GM12864 (cell line): ENCODE measurements around the gene CD70.
A peak's percentile ranks its signal among the peaks of the same experiment; 100 is the strongest.
"Not testable (repeated sequence)": the region's sequence is repeated elsewhere in the genome, so short reads cannot be mapped to it uniquely, and the experiment has no call there.

ENCODE experiments used
- DNase-seq: peaks from one replicate; pipeline ENCODE4 v3.0.0-alpha.2; 2011; ENCODE audit warnings: low read depth
- H3K4me3 ChIP-seq: 2 replicates; pipeline ENCODE4 v1.5.1; 2011; ENCODE audit warnings: mild to moderate bottlenecking, low read depth, low read length, control low read depth
- CTCF ChIP-seq: IDR thresholded peaks from 2 replicates; pipeline ENCODE4 v1.5.1; 2011; ENCODE audit warnings: low read depth, mild to moderate bottlenecking, moderate library complexity, low read length, control low read depth, inconsistent platforms; ENCODE audit errors: missing control alignments

The CD70 gene

DNA sequence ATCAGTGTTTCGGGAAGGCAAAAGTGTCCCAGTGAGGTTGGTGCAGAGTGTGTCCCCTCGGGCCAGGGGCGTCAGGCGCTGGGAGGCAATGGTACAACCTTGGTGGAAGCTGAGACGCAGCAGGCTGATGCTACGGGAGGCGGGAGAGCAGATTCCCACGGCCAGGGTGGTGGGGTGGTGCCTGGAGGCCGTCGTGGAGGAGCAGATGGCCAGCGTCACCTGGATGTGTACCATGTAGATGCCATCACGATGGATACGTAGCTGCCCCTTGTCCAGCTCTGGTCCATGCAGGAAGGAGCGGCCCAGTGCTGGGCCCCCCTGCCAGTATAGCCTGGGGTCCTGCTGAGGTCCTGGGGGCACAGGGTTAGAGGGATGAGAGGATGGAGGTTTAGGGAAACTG lies 4.9 kb downstream of the CD70 start:
- TF ChIP-seq CTCF: no peak
- DNase-seq: no peak
- H3K4me3 ChIP-seq: no peak overlapping the region

DNA sequence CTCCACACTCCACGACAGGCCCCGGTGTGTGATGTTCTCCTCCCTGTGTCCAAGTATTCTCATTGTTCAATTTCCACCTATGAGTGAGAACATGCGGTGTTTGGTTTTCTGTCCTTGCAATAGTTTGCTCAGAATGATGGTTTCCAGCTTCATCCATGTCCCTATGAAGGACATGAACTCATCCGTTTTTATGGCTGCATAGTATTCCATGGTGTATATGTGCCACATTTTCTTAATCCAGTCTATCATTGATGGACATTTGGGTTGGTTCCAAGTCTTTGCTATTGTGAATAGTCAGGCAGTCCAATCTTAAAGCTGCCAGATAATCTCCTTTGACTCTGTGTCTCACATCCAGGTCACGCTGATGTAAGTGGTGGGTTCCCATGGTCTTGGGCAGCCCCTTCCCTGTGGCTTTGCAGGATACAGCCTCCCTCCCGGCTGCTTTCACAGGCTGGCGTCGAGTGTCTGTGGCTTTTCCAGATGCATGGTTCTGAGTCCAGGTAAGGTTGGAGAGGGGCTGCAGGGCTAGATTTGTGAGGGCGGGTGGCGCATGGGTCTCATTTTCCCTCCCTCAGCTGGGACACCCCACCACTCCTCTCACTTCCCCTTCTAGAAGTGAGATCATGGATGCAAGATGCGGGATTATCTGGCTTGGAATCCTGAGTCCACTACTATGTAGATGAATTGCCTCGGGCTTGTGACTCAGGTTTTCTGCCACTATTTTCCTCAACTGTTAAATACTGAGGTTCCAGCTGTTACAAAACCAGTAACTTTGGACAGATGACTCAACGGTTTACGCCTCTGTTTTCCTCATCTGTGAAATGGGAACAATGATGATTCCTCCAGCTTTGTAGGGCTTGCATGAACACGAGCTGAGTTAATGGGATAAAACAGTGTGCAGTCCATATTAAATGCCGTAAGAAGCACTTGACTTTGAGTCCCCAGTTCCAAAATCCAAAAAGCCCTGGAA lies 8.2 kb downstream of the CD70 start:
- not testable (repeated sequence) for DNase-seq, H3K4me3 ChIP-seq

DNA sequence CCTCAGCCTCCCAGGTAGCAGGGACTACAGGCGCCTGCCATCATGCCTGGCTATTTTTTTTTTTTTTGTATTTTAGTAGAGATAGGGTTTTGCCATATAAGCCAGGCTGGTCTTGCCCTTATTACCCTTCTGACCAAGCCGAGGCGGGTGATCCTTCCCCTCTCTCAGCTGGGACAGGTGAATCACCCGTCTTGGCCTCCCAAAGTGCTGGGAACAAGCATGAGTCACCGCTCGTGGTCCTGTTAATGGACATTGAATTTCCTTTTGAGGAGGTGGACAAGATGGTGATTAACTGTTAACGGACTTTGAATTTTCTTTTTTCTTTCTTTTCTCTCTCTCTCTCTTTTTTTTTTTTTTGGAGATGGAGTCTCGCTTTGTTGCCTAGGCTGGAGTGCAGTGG lies 10.6 kb downstream of the CD70 start:
- no peak for DNase-seq
- H3K4me3 ChIP-seq: no peak overlapping the region
- no peak for TF ChIP-seq CTCF

- DNase-seq: no peak
- TF ChIP-seq CTCF: no peak
Observed at GRCh38 chr19:6579450-6580178, 11.3 kb downstream of the CD70 start.

DNA sequence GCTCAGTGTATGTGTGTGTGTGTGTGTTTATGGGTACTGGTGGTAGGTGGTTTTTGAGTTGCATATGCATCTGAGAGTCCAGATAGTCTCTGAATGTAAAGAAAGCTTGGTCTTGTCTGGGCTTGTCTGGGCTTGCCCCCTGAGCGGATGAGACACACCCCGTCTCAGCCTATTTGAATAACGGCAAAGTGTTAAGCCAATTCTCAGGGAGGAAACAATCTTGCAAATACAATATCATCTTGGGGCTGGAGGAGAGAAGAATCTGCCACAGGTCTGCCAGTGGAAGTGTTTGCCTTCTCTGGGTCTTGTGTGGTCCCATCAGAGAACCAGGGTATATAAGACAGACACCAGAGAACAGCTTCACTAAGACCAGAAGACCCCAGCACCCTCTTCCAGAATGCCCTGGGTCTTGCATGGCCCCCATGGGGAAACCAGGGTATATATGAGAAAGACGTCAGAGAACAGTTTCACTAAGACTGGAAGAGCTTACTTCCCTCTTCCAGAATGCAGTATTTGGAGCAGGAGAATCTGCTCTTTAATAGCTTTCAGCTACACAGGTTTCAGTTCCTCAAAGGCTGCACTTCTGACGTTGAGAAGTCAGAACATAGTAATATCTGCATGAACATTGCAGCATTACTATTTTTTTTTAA lies 13.3 kb downstream of the CD70 start:
- peak; percentile 93 for DNase-seq
- TF ChIP-seq CTCF: no peak
- H3K4me3 ChIP-seq: no peak overlapping the region

More at GRCh38 chr19:6579450-6580178, 11.3 kb downstream of the CD70 start:
- H3K4me3 ChIP-seq: no peak overlapping the region

DNA sequence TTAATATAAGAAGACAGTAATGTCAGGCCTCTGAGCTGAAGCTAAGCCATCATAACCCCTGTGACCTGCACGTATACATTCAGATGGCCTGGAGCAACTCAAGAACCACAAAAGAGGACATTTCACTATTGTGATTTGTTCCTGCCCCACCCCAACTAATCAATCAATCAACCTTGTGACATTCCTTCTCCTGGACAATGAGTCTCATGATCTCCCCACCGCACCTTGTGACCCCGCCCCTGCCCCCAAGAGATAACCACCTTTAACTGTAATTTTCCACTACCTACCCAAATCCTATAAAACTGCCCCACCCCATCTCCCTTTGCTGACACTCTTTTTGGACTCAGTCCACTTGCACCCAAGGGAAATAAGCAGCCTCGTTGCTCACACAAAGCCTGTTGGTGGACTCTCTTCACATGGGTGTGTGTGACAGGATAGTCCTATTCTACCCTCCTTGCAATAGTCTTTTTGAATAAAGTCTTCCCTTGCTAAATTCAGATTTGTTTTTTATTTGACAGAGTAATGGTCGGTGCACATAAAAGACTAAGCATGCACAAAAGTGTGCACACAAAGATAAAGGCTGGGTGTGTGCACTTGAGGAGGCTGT lies 14.0 kb downstream of the CD70 start:
- TF ChIP-seq CTCF: no peak
- no peak for DNase-seq
- H3K4me3 ChIP-seq: no peak overlapping the region

GRCh38 chr19:6573350-6573749 lies 17.6 kb downstream of the CD70 start:
- H3K4me3 ChIP-seq: no peak overlapping the region
- no peak for TF ChIP-seq CTCF
- no peak for DNase-seq
